ENCODE results near the gene USO1. TPM values are rescaled to one million over a fixed set of nuclear protein-coding genes. Genes with fewer than 3 reads are reported as not detected.

The USO1 gene
- total and polyA plus RNA-seq, 9 of the 15 experiments (the other 6 are each of a cell fraction or from before 2014, with no cell fraction given), result 19.3 to 97.8 (median 48.5) TPM

- CTCF ChIA-PET (ENCODE audit: low intra/inter-chr PET ratio), result no interaction called here
- DNase-seq (ENCODE audit: extremely low read depth in 1 of 4, low spot score in 3 of 4), result no peak
- Histone ChIP-seq H2AFZ (ENCODE audit: low read depth, low read length) (no peak overlapping the region), H3K27ac (ENCODE audit: extremely low read depth, low read depth, low read length) (no peak overlapping the region), H3K4me1 (replicated peaks in 1 of 2; ENCODE audit: control insufficient read depth in 2 of 2, insufficient read depth in 2 of 2, low read length in 2 of 2) (no peaks in the 10 kb centered on the region), H3K9ac (ENCODE audit: insufficient read depth in 1 of 2, low read depth in 2 of 2, low read length in 2 of 2) (no peak overlapping the region), H3K9me3 (replicated peaks; ENCODE audit: control insufficient read depth, insufficient read depth, low read depth, low read length) (no peaks in the 10 kb centered on the region), H3K4me2 (ENCODE audit: insufficient read depth, low read length) (no peak overlapping the region), H4K20me1 (replicated peaks; ENCODE audit: control insufficient read depth, insufficient read depth, low read length) (no peaks in the 10 kb centered on the region), H3K4me3 (no peak overlapping the region), H3K9me1 (ENCODE audit: control insufficient read depth, insufficient read depth, low read length) (no peaks in the 10 kb centered on the region), H3K79me2 (ENCODE audit: control insufficient read depth, insufficient read depth, low read length) (no peaks in the 10 kb centered on the region), H3K27me3 (ENCODE audit: control insufficient read depth in 2 of 2, insufficient read depth in 2 of 2, low read length in 2 of 2) (no peaks in the 10 kb centered on the region), H3K36me3 (ENCODE audit: control insufficient read depth, insufficient read depth, low read length) (peaks cover 60% of the 10 kb centered on the region)
- in situ Hi-C loops (cut with MboI) (no loop called here), intact Hi-C loops (cut with micrococcal nuclease) (no loop called here)
- WGBS (ENCODE audit: insufficient coverage, low coverage, missing lambda C conversion rate), result 53% methylated on average over 1 of the region's 1 CpG
- no peak for ATAC-seq
- no peak for FAIRE-seq
- no TSS peak for BruUV-seq (replicated peaks)
- POLR2A ChIA-PET, result no interaction called here
- TF ChIP-seq ERF (CRISPR knock-in tag; IDR thresholded peaks at IDR 0.05) (no peak), TCF7 (IDR thresholded peaks at IDR 0.05; ENCODE audit: borderline replicate concordance) (no peak), ZNF766 (CRISPR knock-in tag; conservative IDR thresholded peaks at IDR 0.05) (no peak), XRCC5 (IDR thresholded peaks at IDR 0.05; ENCODE audit: low read depth, low read length) (no peak), ETV6 (IDR thresholded peaks at IDR 0.05; ENCODE audit: borderline replicate concordance in 1 of 2, low read depth in 2 of 2, low read length in 1 of 2) (no peak), ETV6 (CRISPR knock-in tag; IDR thresholded peaks at IDR 0.05; ENCODE audit: borderline replicate concordance) (no peak), ZNF57 (CRISPR knock-in tag; IDR thresholded peaks at IDR 0.05) (no peak), MLLT1 (IDR thresholded peaks at IDR 0.05) (no peak), ELF4 (CRISPR knock-in tag; IDR thresholded peaks at IDR 0.05) (no peak), SETDB1 (IDR thresholded peaks at IDR 0.05; ENCODE audit: low read length) (no peak), ZNF124 (CRISPR knock-in tag; IDR thresholded peaks at IDR 0.05) (no peak)
- TF ChIP-seq, protein P1, sequence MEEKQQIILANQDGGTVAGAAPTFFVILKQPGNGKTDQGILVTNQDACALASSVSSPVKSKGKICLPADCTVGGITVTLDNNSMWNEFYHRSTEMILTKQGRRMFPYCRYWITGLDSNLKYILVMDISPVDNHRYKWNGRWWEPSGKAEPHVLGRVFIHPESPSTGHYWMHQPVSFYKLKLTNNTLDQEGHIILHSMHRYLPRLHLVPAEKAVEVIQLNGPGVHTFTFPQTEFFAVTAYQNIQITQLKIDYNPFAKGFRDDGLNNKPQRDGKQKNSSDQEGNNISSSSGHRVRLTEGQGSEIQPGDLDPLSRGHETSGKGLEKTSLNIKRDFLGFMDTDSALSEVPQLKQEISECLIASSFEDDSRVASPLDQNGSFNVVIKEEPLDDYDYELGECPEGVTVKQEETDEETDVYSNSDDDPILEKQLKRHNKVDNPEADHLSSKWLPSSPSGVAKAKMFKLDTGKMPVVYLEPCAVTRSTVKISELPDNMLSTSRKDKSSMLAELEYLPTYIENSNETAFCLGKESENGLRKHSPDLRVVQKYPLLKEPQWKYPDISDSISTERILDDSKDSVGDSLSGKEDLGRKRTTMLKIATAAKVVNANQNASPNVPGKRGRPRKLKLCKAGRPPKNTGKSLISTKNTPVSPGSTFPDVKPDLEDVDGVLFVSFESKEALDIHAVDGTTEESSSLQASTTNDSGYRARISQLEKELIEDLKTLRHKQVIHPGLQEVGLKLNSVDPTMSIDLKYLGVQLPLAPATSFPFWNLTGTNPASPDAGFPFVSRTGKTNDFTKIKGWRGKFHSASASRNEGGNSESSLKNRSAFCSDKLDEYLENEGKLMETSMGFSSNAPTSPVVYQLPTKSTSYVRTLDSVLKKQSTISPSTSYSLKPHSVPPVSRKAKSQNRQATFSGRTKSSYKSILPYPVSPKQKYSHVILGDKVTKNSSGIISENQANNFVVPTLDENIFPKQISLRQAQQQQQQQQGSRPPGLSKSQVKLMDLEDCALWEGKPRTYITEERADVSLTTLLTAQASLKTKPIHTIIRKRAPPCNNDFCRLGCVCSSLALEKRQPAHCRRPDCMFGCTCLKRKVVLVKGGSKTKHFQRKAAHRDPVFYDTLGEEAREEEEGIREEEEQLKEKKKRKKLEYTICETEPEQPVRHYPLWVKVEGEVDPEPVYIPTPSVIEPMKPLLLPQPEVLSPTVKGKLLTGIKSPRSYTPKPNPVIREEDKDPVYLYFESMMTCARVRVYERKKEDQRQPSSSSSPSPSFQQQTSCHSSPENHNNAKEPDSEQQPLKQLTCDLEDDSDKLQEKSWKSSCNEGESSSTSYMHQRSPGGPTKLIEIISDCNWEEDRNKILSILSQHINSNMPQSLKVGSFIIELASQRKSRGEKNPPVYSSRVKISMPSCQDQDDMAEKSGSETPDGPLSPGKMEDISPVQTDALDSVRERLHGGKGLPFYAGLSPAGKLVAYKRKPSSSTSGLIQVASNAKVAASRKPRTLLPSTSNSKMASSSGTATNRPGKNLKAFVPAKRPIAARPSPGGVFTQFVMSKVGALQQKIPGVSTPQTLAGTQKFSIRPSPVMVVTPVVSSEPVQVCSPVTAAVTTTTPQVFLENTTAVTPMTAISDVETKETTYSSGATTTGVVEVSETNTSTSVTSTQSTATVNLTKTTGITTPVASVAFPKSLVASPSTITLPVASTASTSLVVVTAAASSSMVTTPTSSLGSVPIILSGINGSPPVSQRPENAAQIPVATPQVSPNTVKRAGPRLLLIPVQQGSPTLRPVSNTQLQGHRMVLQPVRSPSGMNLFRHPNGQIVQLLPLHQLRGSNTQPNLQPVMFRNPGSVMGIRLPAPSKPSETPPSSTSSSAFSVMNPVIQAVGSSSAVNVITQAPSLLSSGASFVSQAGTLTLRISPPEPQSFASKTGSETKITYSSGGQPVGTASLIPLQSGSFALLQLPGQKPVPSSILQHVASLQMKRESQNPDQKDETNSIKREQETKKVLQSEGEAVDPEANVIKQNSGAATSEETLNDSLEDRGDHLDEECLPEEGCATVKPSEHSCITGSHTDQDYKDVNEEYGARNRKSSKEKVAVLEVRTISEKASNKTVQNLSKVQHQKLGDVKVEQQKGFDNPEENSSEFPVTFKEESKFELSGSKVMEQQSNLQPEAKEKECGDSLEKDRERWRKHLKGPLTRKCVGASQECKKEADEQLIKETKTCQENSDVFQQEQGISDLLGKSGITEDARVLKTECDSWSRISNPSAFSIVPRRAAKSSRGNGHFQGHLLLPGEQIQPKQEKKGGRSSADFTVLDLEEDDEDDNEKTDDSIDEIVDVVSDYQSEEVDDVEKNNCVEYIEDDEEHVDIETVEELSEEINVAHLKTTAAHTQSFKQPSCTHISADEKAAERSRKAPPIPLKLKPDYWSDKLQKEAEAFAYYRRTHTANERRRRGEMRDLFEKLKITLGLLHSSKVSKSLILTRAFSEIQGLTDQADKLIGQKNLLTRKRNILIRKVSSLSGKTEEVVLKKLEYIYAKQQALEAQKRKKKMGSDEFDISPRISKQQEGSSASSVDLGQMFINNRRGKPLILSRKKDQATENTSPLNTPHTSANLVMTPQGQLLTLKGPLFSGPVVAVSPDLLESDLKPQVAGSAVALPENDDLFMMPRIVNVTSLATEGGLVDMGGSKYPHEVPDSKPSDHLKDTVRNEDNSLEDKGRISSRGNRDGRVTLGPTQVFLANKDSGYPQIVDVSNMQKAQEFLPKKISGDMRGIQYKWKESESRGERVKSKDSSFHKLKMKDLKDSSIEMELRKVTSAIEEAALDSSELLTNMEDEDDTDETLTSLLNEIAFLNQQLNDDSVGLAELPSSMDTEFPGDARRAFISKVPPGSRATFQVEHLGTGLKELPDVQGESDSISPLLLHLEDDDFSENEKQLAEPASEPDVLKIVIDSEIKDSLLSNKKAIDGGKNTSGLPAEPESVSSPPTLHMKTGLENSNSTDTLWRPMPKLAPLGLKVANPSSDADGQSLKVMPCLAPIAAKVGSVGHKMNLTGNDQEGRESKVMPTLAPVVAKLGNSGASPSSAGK (IDR thresholded peaks at IDR 0.05), result no peak
Observed at GRCh38 chr4:75786938-75787337, 62.6 kb downstream of the USO1 start.
